Mucosa of stomach (tissue), 1 donor: ENCODE data around the gene TBCCD1.
"Not testable (repeated sequence)": the region's sequence is repeated elsewhere in the genome, so short reads cannot be mapped to it uniquely, and the experiment has no call there.

ENCODE experiments used
- H3K27me3 ChIP-seq: one replicate; pipeline ENCODE4 v1.7.0; 2013; ENCODE audit warnings: mild to moderate bottlenecking, low read length; ENCODE audit not compliant: control insufficient read depth, insufficient read depth
- H3K36me3 ChIP-seq: one replicate; pipeline ENCODE4 v1.7.0; 2013; ENCODE audit warnings: low read length; ENCODE audit not compliant: control insufficient read depth, insufficient read depth
- H3K4me1 ChIP-seq: one replicate; pipeline ENCODE4 v1.7.0; 2013; ENCODE audit warnings: mild to moderate bottlenecking, low read length; ENCODE audit not compliant: control insufficient read depth, insufficient read depth
- H3K4me3 ChIP-seq: one replicate; pipeline ENCODE4 v1.7.0; 2013; ENCODE audit warnings: low read length
- H3K9ac ChIP-seq: one replicate; pipeline ENCODE4 v1.7.0; 2013; ENCODE audit warnings: mild to moderate bottlenecking, low read length, moderate library complexity
- H3K9me3 ChIP-seq: one replicate; pipeline ENCODE4 v1.7.0; 2013; ENCODE audit warnings: mild to moderate bottlenecking, low read length, moderate library complexity; ENCODE audit not compliant: control insufficient read depth
- donor health status: Pancreatic carcinoma.

The TBCCD1 gene

GRCh38 chr3:186570096-186570940 lies 3.2 kb upstream of the TBCCD1 start, which contains the start of gene DNAJB11:
Gene DNAJB11, plus strand, starts transcription at chr3:186570720. Its CDS starts 178 bp downstream, at chr3:186570898.
- peak within 1 kb of the TSS; percentile 91 for H3K9ac ChIP-seq
- H3K27me3 ChIP-seq, result no peaks in the 10 kb centered on the region
- H3K4me3 ChIP-seq, result peak within 1 kb of the TSS; percentile 91
- no peaks in the 10 kb centered on the region for H3K9me3 ChIP-seq
- peaks cover 13% of the 10 kb centered on the region for H3K4me1 ChIP-seq
- H3K36me3 ChIP-seq, result no peaks in the 10 kb centered on the region

GRCh38 chr3:186569779-186570095 lies 2.6 kb upstream of the TBCCD1 start:
- H3K4me3 ChIP-seq, result peak overlapping the region; percentile 34
- no peaks in the 10 kb centered on the region for H3K9me3 ChIP-seq
- no peaks in the 10 kb centered on the region for H3K27me3 ChIP-seq
- no peaks in the 10 kb centered on the region for H3K36me3 ChIP-seq
- H3K4me1 ChIP-seq, result peaks cover 13% of the 10 kb centered on the region
- H3K9ac ChIP-seq, result peak overlapping the region; percentile 20

DNA sequence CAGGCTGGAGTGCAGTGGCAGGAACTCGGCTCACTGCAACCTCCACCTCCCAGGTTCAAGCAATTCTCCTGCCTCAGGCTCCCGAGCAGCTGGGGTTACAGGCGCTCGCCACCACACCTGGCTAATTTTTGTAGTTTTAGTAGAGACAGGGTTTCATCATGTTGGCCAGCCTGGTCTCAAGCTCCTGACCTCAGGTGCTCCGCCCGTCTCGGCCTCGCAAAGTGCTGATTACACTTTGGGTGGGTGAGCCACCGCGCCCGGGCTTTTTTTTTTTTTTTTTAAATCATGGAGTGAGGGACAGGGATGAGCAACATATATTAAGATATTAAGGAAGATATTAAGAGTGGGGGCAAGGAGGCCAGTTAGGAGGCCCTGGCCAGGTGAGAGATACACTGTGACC lies 2.2 kb upstream of the TBCCD1 start:
- H3K9me3 ChIP-seq, H3K27me3 ChIP-seq, H3K36me3 ChIP-seq, H3K4me3 ChIP-seq: not testable (repeated sequence)
- Histone ChIP-seq H3K4me1 (peaks cover 13% of the 10 kb centered on the region), H3K9ac (peak overlapping the region; percentile 20)

- Histone ChIP-seq H3K9ac (peak overlapping the region; percentile 96), H3K9me3 (no peaks in the 10 kb centered on the region), H3K4me3 (peak overlapping the region; percentile 79), H3K4me1 (peaks cover 13% of the 10 kb centered on the region), H3K27me3 (no peaks in the 10 kb centered on the region), H3K36me3 (no peaks in the 10 kb centered on the region)
Measured at GRCh38 chr3:186566772-186567071, 417 bp downstream of the TBCCD1 start.

GRCh38 chr3:186564586-186564985 lies 2.6 kb downstream of the TBCCD1 start:
- no peaks in the 10 kb centered on the region for H3K9me3 ChIP-seq
- no peaks in the 10 kb centered on the region for H3K27me3 ChIP-seq
- H3K4me3 ChIP-seq, result no peak overlapping the region
- peaks cover 14% of the 10 kb centered on the region for H3K4me1 ChIP-seq
- no peak overlapping the region for H3K9ac ChIP-seq
- no peaks in the 10 kb centered on the region for H3K36me3 ChIP-seq

DNA sequence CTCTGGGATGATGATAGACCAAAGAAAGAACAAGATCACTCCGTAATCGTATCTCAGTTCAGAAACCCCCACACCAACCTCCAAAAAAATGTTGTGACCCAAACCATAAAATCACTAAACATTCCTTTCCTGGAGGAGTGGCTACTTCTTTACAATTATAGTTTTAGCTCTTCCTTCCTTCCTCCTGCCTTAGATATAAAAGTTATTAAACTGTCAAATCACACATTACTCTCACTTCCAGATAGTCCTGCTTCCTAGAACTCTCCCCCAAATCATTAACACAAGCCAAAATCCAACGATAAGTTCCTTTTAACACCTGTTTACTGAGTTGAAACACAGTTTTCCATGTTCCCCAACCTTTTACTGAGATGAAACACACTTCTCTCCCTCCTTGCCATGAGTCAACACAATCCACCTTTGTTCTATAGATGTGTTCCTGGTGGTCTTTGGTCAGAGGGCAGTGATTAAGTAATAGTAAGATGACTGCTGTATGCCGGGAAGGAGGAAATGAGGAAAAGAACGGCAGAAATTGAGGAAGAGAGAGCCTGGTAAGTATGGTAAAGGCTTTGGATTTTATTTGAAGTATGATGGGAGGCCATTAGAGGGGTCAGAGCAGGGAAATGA lies 14.6 kb downstream of the TBCCD1 start:
- Histone ChIP-seq H3K27me3 (no peaks in the 10 kb centered on the region), H3K9me3 (no peaks in the 10 kb centered on the region), H3K36me3 (no peaks in the 10 kb centered on the region), H3K4me1 (no peaks in the 10 kb centered on the region), H3K9ac (no peak overlapping the region), H3K4me3 (no peak overlapping the region)

DNA sequence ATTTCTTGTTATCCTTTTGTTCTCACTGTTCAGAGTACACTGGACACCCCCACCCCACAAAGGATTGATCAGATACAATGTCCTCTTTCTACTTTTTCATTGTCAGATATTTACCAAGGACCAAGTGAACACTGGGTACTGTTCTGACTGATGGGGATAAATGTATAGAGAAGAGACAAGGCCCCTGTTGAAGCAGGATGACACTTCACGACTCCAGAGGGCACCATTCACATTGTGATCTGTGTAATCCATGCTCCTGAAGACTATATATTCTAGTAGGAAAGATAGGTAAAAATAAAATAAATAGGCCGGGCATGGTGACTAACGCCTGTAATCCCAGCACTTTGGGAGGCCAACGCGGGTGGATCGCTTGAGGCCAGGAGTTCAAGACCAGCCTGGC lies 15.8 kb downstream of the TBCCD1 start:
- Histone ChIP-seq H3K36me3 (no peaks in the 10 kb centered on the region), H3K27me3 (no peaks in the 10 kb centered on the region), H3K9ac (no peak overlapping the region), H3K4me1 (no peaks in the 10 kb centered on the region), H3K9me3 (no peaks in the 10 kb centered on the region), H3K4me3 (no peak overlapping the region)

DNA sequence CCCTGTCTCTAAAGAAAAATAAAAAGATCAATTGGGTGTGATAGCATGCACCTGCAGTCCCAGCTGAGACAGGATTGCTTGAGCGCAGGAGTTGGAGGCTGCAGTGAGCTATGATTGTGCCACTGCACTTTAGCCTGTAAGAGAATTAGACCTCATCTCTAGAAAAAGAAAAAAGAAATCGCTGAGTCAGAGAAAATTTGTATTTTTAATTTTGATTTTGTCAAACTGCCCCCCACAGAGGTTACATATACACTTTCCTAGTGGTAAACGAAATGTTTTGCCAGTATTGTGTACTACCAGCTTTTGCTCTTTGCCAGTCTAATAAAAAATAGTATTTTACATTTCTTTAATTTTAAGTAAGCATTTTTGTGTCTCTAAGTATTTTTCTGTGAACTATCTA lies 17.6 kb downstream of the TBCCD1 start:
- Histone ChIP-seq H3K9me3 (no peaks in the 10 kb centered on the region), H3K4me1 (no peaks in the 10 kb centered on the region), H3K4me3 (no peak overlapping the region), H3K36me3 (no peaks in the 10 kb centered on the region), H3K27me3 (no peaks in the 10 kb centered on the region), H3K9ac (no peak overlapping the region)

DNA sequence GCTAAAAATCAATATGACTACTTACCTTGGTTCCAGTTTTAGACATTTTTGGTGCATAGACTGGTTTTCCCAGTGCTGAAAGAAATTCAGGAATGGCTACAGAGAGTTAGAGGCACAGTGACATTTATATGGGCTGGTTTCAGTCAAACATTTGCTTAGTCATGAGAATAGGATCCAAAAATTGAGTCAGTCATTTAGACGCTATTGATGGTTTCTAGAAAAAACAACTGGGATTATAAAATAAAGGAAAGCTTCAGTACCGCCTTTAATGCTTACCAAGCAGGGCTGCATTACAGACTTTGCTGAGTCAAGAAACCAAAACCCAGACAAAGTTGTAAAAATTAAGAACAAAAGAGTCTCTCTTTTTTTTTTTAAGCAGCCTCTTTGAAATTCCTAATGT lies 22.9 kb downstream of the TBCCD1 start, which contains the start of gene CRYGS:
Gene CRYGS, minus strand, starts transcription at position 100 of the 400 bp plus-strand sequence. Its CDS starts 54 bp downstream, at position 46.
- no peaks in the 10 kb centered on the region for H3K27me3 ChIP-seq
- no peaks in the 10 kb centered on the region for H3K36me3 ChIP-seq
- no peak within 1 kb of the TSS for H3K4me3 ChIP-seq
- H3K9me3 ChIP-seq, result no peaks in the 10 kb centered on the region
- H3K4me1 ChIP-seq, result no peaks in the 10 kb centered on the region
- H3K9ac ChIP-seq, result no peak within 1 kb of the TSS

DNA sequence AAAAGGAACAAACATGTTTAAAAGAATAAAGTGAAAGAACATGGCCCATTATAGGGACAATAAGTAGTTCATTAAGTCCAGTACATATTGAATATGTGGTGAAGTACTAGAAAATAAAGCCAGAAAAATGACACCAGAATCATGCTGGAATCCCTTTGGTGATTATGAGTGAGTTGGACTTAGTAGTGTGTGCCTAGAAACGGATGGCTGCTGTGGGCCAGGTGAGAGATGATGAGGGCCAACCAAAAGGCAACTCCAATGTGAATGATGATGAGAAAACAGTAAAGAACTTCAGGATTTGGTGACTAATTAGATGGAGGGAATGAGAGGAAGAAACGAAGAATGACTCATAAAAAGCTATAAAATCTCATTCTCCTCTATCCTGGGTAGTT lies 26.3 kb downstream of the TBCCD1 start:
- no peak overlapping the region for H3K4me3 ChIP-seq
- no peaks in the 10 kb centered on the region for H3K27me3 ChIP-seq
- no peak overlapping the region for H3K9ac ChIP-seq
- no peaks in the 10 kb centered on the region for H3K36me3 ChIP-seq
- no peaks in the 10 kb centered on the region for H3K4me1 ChIP-seq
- no peaks in the 10 kb centered on the region for H3K9me3 ChIP-seq

DNA sequence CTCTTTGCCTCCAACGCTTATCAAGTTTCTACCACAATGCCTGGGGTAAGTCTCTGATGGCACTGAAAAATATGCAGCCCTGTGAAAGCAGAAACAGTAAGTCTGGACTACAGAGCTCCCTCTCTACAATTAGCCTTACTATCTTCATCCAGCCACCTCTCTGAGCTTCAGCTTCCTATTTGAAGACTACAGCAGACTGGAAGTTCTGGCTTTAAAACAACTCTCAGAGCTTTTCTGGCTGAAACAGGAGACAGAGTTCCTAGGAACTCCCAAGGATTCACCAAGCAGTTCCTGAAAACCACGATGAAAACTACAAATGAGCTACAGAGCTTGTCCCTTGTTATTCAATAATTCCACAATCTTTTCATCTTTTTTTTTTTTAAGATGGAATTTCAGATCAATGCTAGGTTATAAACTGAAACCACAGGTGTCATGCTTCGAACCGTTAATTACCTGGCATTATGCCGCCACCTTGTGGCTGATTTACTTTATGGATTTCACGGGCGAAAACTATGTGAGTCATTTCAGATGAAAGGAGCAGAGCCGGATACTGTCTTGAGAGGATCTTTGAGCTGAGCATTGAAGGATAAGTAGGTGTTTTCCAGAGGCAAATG lies 26.8 kb downstream of the TBCCD1 start:
- H3K4me3 ChIP-seq, result no peak overlapping the region
- H3K4me1 ChIP-seq, result no peaks in the 10 kb centered on the region
- no peak overlapping the region for H3K9ac ChIP-seq

GRCh38 chr3:186538779-186539178 lies 28.4 kb downstream of the TBCCD1 start:
- no peaks in the 10 kb centered on the region for H3K9me3 ChIP-seq
- no peak overlapping the region for H3K4me3 ChIP-seq
- no peaks in the 10 kb centered on the region for H3K4me1 ChIP-seq
- no peaks in the 10 kb centered on the region for H3K27me3 ChIP-seq
- no peaks in the 10 kb centered on the region for H3K36me3 ChIP-seq
- H3K9ac ChIP-seq, result no peak overlapping the region

More for the DNA sequence above, 26.8 kb downstream of the TBCCD1 start:
- Histone ChIP-seq H3K36me3 (no peaks in the 10 kb centered on the region), H3K9me3 (no peaks in the 10 kb centered on the region), H3K27me3 (no peaks in the 10 kb centered on the region)
